ENCODE measurements around the gene LMTK2. TPM values are rescaled to one million over a fixed set of nuclear protein-coding genes. Genes with fewer than 3 reads are reported as not detected.

The LMTK2 gene
- total and polyA plus RNA-seq, 2 donors (not counting 1 experiment from before 2014, with no cell fraction given), result 5.2 to 6.9 TPM

DNA sequence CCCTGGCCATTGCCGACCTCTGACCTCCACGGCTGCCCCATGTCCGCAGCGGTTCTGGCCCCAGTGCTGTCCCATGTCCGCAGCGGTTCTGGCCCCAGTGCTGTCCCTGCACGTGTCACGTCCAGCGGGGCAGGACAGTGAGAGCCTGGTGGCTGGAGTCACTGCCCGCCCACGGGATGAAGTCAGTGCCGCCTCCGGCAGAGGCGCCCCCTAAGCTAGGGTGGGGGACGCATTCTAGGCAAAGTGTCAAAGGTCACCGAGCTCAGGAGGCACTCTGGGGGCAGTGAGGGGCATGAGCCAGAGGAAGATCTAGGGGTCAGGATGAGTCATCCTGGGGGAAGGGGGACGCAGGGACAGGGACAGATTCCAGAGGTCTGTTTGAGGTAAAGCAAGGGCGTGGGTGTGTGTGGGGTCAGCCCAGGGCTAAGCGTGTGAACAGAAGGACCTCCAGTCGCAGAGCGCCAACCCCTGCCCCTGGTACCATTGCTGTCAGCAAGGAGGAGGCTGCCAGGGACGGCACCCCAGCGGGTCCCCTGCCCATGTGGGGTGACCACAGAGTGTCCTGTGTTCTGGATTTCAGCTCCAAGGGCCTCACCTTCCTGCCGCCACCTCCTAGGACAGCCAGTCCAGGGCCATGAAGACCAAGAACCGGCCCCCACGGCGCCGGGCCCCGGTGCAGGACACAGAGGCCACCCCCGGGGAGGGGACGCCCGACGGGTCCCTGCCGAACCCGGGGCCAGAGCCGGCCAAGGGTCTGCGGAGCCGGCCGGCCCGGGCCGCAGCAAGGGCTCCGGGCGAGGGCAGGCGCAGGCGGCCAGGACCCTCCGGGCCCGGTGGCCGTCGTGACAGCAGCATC, 105.2 kb downstream of the LMTK2 start:
- H3K4me1 ChIP-seq (ENCODE audit: control insufficient read depth, extremely low read depth, insufficient read depth, low read length), result no peaks in the 10 kb centered on the region
- no peak overlapping the region for H3K4me3 ChIP-seq (replicated peaks in 1 of 4; ENCODE audit: control extremely low read depth in 1 of 4, insufficient read depth in 1 of 4, low read depth in 3 of 4, low read length in 4 of 4)
- TF ChIP-seq EZH2 (IDR thresholded peaks at IDR 0.05; ENCODE audit: low read length, missing control alignments), result no peak
- TF ChIP-seq, protein P1, sequence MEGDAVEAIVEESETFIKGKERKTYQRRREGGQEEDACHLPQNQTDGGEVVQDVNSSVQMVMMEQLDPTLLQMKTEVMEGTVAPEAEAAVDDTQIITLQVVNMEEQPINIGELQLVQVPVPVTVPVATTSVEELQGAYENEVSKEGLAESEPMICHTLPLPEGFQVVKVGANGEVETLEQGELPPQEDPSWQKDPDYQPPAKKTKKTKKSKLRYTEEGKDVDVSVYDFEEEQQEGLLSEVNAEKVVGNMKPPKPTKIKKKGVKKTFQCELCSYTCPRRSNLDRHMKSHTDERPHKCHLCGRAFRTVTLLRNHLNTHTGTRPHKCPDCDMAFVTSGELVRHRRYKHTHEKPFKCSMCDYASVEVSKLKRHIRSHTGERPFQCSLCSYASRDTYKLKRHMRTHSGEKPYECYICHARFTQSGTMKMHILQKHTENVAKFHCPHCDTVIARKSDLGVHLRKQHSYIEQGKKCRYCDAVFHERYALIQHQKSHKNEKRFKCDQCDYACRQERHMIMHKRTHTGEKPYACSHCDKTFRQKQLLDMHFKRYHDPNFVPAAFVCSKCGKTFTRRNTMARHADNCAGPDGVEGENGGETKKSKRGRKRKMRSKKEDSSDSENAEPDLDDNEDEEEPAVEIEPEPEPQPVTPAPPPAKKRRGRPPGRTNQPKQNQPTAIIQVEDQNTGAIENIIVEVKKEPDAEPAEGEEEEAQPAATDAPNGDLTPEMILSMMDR (conservative IDR thresholded peaks at IDR 0.05 in 1 of 2, IDR thresholded peaks at IDR 0.05 in 1 of 2; ENCODE audit: low read depth in 1 of 2, low read length in 2 of 2), result no peak
- no peak overlapping the region for H2AFZ ChIP-seq (ENCODE audit: low read length)
- no peak overlapping the region for H3K9ac ChIP-seq (ENCODE audit: insufficient read depth, low read length)
- no peaks in the 10 kb centered on the region for H3K79me2 ChIP-seq (ENCODE audit: control insufficient read depth, insufficient read depth, low read length)
- H3K36me3 ChIP-seq (ENCODE audit: control insufficient read depth, insufficient read depth, low read length), result peaks cover under 1% of the 10 kb centered on the region
- H3K27ac ChIP-seq (ENCODE audit: insufficient read depth, low read length), result no peak overlapping the region
- H3K9me3 ChIP-seq (ENCODE audit: control insufficient read depth, insufficient read depth, low read depth, low read length), result no peaks in the 10 kb centered on the region
- peak overlapping the region; percentile 13 for H3K4me2 ChIP-seq (ENCODE audit: extremely low read depth, insufficient read depth, low read length)
- DNase-seq (ENCODE audit: low read depth in 2 of 2), result no peak
- H4K20me1 ChIP-seq (ENCODE audit: control insufficient read depth, extremely low read depth, insufficient read depth, low read length), result no peaks in the 10 kb centered on the region
- H3K27me3 ChIP-seq (ENCODE audit: control insufficient read depth, insufficient read depth, low read length), result no peaks in the 10 kb centered on the region

DNA sequence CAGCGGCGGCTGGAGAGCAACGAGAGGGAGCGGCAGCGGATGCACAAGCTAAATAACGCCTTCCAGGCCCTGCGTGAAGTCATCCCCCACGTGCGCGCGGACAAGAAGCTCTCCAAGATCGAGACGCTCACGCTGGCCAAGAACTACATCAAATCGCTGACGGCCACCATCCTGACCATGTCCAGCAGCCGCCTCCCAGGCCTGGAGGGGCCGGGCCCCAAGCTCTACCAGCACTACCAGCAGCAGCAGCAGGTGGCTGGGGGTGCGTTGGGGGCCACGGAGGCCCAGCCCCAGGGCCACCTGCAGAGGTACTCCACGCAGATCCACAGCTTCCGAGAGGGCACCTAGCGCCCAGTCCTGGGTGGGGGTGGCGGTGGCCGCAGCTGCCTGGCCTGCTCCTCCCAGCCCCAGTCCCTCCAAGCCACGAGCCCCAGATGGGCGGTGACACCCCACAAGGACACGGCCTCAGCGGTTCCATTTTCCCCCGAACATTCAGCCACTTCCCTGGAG, 105.9 kb downstream of the LMTK2 start:
- TF ChIP-seq, protein P1 (conservative IDR thresholded peaks at IDR 0.05 in 1 of 2, IDR thresholded peaks at IDR 0.05 in 1 of 2; ENCODE audit: low read depth in 1 of 2, low read length in 2 of 2), result no peak
- TF ChIP-seq EZH2 (IDR thresholded peaks at IDR 0.05; ENCODE audit: low read length, missing control alignments), result no peak
- H2AFZ ChIP-seq (ENCODE audit: low read length), result no peak overlapping the region
- no peaks in the 10 kb centered on the region for H3K27me3 ChIP-seq (ENCODE audit: control insufficient read depth, insufficient read depth, low read length)
- H3K4me2 ChIP-seq (ENCODE audit: extremely low read depth, insufficient read depth, low read length), result no peak overlapping the region
- H3K36me3 ChIP-seq (ENCODE audit: control insufficient read depth, insufficient read depth, low read length), result peaks cover 1% of the 10 kb centered on the region
- no peak overlapping the region for H3K9ac ChIP-seq (ENCODE audit: insufficient read depth, low read length)
- no peak for DNase-seq (ENCODE audit: low read depth in 2 of 2)
- H3K9me3 ChIP-seq (ENCODE audit: control insufficient read depth, insufficient read depth, low read depth, low read length), result no peaks in the 10 kb centered on the region
- no peaks in the 10 kb centered on the region for H3K4me1 ChIP-seq (ENCODE audit: control insufficient read depth, extremely low read depth, insufficient read depth, low read length)
- no peaks in the 10 kb centered on the region for H4K20me1 ChIP-seq (ENCODE audit: control insufficient read depth, extremely low read depth, insufficient read depth, low read length)
- no peaks in the 10 kb centered on the region for H3K79me2 ChIP-seq (ENCODE audit: control insufficient read depth, insufficient read depth, low read length)
- H3K27ac ChIP-seq (ENCODE audit: insufficient read depth, low read length), result no peak overlapping the region
- no peak overlapping the region for H3K4me3 ChIP-seq (replicated peaks in 1 of 4; ENCODE audit: control extremely low read depth in 1 of 4, insufficient read depth in 1 of 4, low read depth in 3 of 4, low read length in 4 of 4)

DNA sequence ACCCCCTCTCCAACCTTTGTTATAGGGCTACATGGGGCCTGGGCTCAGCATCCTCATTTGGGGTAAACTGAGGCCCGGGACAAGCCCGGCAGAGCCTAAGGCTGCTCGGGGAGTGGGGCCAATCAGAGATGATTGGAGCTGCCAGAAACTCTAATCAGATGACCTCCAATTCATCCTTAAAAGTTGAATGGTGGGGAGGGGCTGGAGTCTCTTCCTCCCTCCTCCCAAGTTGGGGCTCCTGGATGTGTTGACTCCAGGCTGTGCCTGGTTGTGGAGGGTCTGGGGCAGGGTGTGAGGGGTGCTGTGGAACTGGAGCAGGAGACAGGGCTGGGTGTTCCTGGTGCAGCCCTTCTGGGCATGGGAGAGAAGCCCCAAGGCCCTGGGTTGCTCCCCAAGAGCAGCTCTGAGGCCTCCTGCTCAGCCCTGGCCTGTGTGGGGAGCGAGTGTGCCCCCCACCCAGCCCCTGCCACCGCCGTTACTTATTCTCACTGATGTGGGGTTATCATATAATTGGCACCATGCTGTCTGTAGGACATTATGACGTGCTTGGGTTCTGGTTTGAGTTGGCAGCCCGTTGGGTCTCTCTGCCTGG, 106.7 kb downstream of the LMTK2 start:
- Histone ChIP-seq H3K4me2 (ENCODE audit: extremely low read depth, insufficient read depth, low read length) (no peak overlapping the region), H3K4me3 (replicated peaks in 1 of 4; ENCODE audit: control extremely low read depth in 1 of 4, insufficient read depth in 1 of 4, low read depth in 3 of 4, low read length in 4 of 4) (no peak overlapping the region), H3K9me3 (ENCODE audit: control insufficient read depth, insufficient read depth, low read depth, low read length) (no peaks in the 10 kb centered on the region), H3K27me3 (ENCODE audit: control insufficient read depth, insufficient read depth, low read length) (no peaks in the 10 kb centered on the region), H3K27ac (ENCODE audit: insufficient read depth, low read length) (no peak overlapping the region), H2AFZ (ENCODE audit: low read length) (no peak overlapping the region), H3K79me2 (ENCODE audit: control insufficient read depth, insufficient read depth, low read length) (no peaks in the 10 kb centered on the region), H3K4me1 (ENCODE audit: control insufficient read depth, extremely low read depth, insufficient read depth, low read length) (no peaks in the 10 kb centered on the region), H4K20me1 (ENCODE audit: control insufficient read depth, extremely low read depth, insufficient read depth, low read length) (no peaks in the 10 kb centered on the region), H3K9ac (ENCODE audit: insufficient read depth, low read length) (no peak overlapping the region), H3K36me3 (ENCODE audit: control insufficient read depth, insufficient read depth, low read length) (peaks cover 2% of the 10 kb centered on the region)
- TF ChIP-seq EZH2 (IDR thresholded peaks at IDR 0.05; ENCODE audit: low read length, missing control alignments), result no peak
- TF ChIP-seq, protein P1 (conservative IDR thresholded peaks at IDR 0.05 in 1 of 2, IDR thresholded peaks at IDR 0.05 in 1 of 2; ENCODE audit: low read depth in 1 of 2, low read length in 2 of 2), result no peak
- DNase-seq (ENCODE audit: low read depth in 2 of 2), result no peak

Data from fibroblast of lung (primary cell).